Measurements from ENCODE around the gene MCC. TPM values are rescaled to one million over a fixed set of nuclear protein-coding genes. Genes with fewer than 3 reads are reported as not detected.

MCC gene
- total and polyA plus RNA-seq, 2 donors (not counting 1 experiment from before 2014, with no cell fraction given), result 3.2 to 41.3 TPM

DNA sequence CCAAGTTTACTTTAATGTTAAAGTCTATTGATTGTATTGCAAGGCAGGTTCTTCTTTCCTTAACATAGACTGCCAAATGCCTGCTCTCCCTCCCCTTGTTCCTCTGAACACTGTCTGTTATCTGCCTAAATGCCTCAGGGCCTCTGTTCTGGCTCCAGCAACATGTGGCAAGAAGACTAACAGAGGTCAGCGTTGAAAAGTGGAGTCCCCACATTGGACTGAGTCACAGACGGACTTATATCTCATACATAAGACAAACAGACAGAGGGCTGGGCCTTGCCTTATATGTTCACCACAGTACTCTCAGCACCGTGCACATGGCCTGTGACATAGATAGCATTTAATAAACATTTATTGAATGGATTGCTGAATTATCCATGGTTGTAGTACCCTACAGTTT lies 144.9 kb downstream of the MCC start:
- peak; percentile 66 to 75 for DNase-seq (ENCODE audit: low read depth in 2 of 2)

GRCh38 chr5:113340537-113340936 lies 147.7 kb downstream of the MCC start:
- no peaks in the 10 kb centered on the region for H3K9me3 ChIP-seq (ENCODE audit: control insufficient read depth, insufficient read depth, low read depth, low read length)
- no peak overlapping the region for H3K4me3 ChIP-seq (replicated peaks in 1 of 4; ENCODE audit: control extremely low read depth in 1 of 4, insufficient read depth in 1 of 4, low read depth in 3 of 4, low read length in 4 of 4)
- no peaks in the 10 kb centered on the region for H3K27me3 ChIP-seq (ENCODE audit: control insufficient read depth, insufficient read depth, low read length)
- H3K4me1 ChIP-seq (ENCODE audit: control insufficient read depth, extremely low read depth, insufficient read depth, low read length), result no peaks in the 10 kb centered on the region
- no peak for DNase-seq (ENCODE audit: low read depth in 2 of 2)
- H3K27ac ChIP-seq (ENCODE audit: insufficient read depth, low read length), result no peak overlapping the region
- no peaks in the 10 kb centered on the region for H3K79me2 ChIP-seq (ENCODE audit: control insufficient read depth, insufficient read depth, low read length)
- H4K20me1 ChIP-seq (ENCODE audit: control insufficient read depth, extremely low read depth, insufficient read depth, low read length), result no peaks in the 10 kb centered on the region
- H3K36me3 ChIP-seq (ENCODE audit: control insufficient read depth, insufficient read depth, low read length), result no peaks in the 10 kb centered on the region
- no peak overlapping the region for H3K4me2 ChIP-seq (ENCODE audit: extremely low read depth, insufficient read depth, low read length)
- TF ChIP-seq EZH2 (IDR thresholded peaks at IDR 0.05; ENCODE audit: low read length, missing control alignments), result no peak
- TF ChIP-seq, protein P1, sequence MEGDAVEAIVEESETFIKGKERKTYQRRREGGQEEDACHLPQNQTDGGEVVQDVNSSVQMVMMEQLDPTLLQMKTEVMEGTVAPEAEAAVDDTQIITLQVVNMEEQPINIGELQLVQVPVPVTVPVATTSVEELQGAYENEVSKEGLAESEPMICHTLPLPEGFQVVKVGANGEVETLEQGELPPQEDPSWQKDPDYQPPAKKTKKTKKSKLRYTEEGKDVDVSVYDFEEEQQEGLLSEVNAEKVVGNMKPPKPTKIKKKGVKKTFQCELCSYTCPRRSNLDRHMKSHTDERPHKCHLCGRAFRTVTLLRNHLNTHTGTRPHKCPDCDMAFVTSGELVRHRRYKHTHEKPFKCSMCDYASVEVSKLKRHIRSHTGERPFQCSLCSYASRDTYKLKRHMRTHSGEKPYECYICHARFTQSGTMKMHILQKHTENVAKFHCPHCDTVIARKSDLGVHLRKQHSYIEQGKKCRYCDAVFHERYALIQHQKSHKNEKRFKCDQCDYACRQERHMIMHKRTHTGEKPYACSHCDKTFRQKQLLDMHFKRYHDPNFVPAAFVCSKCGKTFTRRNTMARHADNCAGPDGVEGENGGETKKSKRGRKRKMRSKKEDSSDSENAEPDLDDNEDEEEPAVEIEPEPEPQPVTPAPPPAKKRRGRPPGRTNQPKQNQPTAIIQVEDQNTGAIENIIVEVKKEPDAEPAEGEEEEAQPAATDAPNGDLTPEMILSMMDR (conservative IDR thresholded peaks at IDR 0.05 in 1 of 2, IDR thresholded peaks at IDR 0.05 in 1 of 2; ENCODE audit: low read depth in 1 of 2, low read length in 2 of 2), result no peak
- H3K9ac ChIP-seq (ENCODE audit: insufficient read depth, low read length), result no peak overlapping the region
- no peak overlapping the region for H2AFZ ChIP-seq (ENCODE audit: low read length)

More for the DNA sequence above, 144.9 kb downstream of the MCC start:
- H3K27me3 ChIP-seq (ENCODE audit: control insufficient read depth, insufficient read depth, low read length), result no peaks in the 10 kb centered on the region
- no peaks in the 10 kb centered on the region for H3K9me3 ChIP-seq (ENCODE audit: control insufficient read depth, insufficient read depth, low read depth, low read length)
- H3K36me3 ChIP-seq (ENCODE audit: control insufficient read depth, insufficient read depth, low read length), result no peaks in the 10 kb centered on the region
- H3K4me1 ChIP-seq (ENCODE audit: control insufficient read depth, extremely low read depth, insufficient read depth, low read length), result no peaks in the 10 kb centered on the region
- no peaks in the 10 kb centered on the region for H4K20me1 ChIP-seq (ENCODE audit: control insufficient read depth, extremely low read depth, insufficient read depth, low read length)
- no peak overlapping the region for H3K4me3 ChIP-seq (replicated peaks in 1 of 4; ENCODE audit: control extremely low read depth in 1 of 4, insufficient read depth in 1 of 4, low read depth in 3 of 4, low read length in 4 of 4)
- H3K4me2 ChIP-seq (ENCODE audit: extremely low read depth, insufficient read depth, low read length), result no peak overlapping the region
- TF ChIP-seq, protein P1 (conservative IDR thresholded peaks at IDR 0.05 in 1 of 2, IDR thresholded peaks at IDR 0.05 in 1 of 2; ENCODE audit: low read depth in 1 of 2, low read length in 2 of 2), result no peak
- no peak overlapping the region for H3K27ac ChIP-seq (ENCODE audit: insufficient read depth, low read length)
- no peaks in the 10 kb centered on the region for H3K79me2 ChIP-seq (ENCODE audit: control insufficient read depth, insufficient read depth, low read length)
- no peak overlapping the region for H2AFZ ChIP-seq (ENCODE audit: low read length)
- H3K9ac ChIP-seq (ENCODE audit: insufficient read depth, low read length), result no peak overlapping the region

- Histone ChIP-seq H4K20me1 (ENCODE audit: control insufficient read depth, extremely low read depth, insufficient read depth, low read length) (no peaks in the 10 kb centered on the region), H3K4me3 (replicated peaks in 1 of 4; ENCODE audit: control extremely low read depth in 1 of 4, insufficient read depth in 1 of 4, low read depth in 3 of 4, low read length in 4 of 4) (no peak overlapping the region), H3K4me1 (ENCODE audit: control insufficient read depth, extremely low read depth, insufficient read depth, low read length) (no peaks in the 10 kb centered on the region), H2AFZ (ENCODE audit: low read length) (no peak overlapping the region), H3K79me2 (ENCODE audit: control insufficient read depth, insufficient read depth, low read length) (no peaks in the 10 kb centered on the region), H3K4me2 (ENCODE audit: extremely low read depth, insufficient read depth, low read length) (no peak overlapping the region), H3K27ac (ENCODE audit: insufficient read depth, low read length) (no peak overlapping the region), H3K9me3 (ENCODE audit: control insufficient read depth, insufficient read depth, low read depth, low read length) (no peaks in the 10 kb centered on the region), H3K9ac (ENCODE audit: insufficient read depth, low read length) (no peak overlapping the region), H3K36me3 (ENCODE audit: control insufficient read depth, insufficient read depth, low read length) (no peaks in the 10 kb centered on the region), H3K27me3 (ENCODE audit: control insufficient read depth, insufficient read depth, low read length) (no peaks in the 10 kb centered on the region)
- no peak for TF ChIP-seq EZH2 (IDR thresholded peaks at IDR 0.05; ENCODE audit: low read length, missing control alignments)
- TF ChIP-seq, protein P1 (conservative IDR thresholded peaks at IDR 0.05 in 1 of 2, IDR thresholded peaks at IDR 0.05 in 1 of 2; ENCODE audit: low read depth in 1 of 2, low read length in 2 of 2), result no peak
- no peak for DNase-seq (ENCODE audit: low read depth in 2 of 2)
Observed at GRCh38 chr5:113338628-113339027, 149.6 kb downstream of the MCC start.
